OCI-LY3 (cell line): ENCODE results near the gene SREBF1.

Experiments used
- EZH2phosphoT487 ChIP-seq: fragments of 200-600 bp; shearing (Covaris generic); IDR thresholded peaks from 2 replicates; pipeline ENCODE4 v1.6.1; 2018; ENCODE audit warnings: antibody characterized with exemption, mixed run types, low read depth
- TF ChIP-seq, protein P1 (sequence below): fragments of 200-600, 300-600 bp; sonication (generic); IDR thresholded peaks from 2 replicates; pipeline ENCODE4 v1.5.1; 2014; ENCODE audit warnings: antibody characterized with exemption, low read length, low read depth

- TF ChIP-seq, protein P1, sequence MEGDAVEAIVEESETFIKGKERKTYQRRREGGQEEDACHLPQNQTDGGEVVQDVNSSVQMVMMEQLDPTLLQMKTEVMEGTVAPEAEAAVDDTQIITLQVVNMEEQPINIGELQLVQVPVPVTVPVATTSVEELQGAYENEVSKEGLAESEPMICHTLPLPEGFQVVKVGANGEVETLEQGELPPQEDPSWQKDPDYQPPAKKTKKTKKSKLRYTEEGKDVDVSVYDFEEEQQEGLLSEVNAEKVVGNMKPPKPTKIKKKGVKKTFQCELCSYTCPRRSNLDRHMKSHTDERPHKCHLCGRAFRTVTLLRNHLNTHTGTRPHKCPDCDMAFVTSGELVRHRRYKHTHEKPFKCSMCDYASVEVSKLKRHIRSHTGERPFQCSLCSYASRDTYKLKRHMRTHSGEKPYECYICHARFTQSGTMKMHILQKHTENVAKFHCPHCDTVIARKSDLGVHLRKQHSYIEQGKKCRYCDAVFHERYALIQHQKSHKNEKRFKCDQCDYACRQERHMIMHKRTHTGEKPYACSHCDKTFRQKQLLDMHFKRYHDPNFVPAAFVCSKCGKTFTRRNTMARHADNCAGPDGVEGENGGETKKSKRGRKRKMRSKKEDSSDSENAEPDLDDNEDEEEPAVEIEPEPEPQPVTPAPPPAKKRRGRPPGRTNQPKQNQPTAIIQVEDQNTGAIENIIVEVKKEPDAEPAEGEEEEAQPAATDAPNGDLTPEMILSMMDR = no peak
- TF ChIP-seq EZH2phosphoT487 = no peak
Measured at GRCh38 chr17:17809531-17810083, 27.2 kb downstream of the SREBF1 start.
